ENCODE results near the gene FAR2.
"Not testable (repeated sequence)": the region's sequence is repeated elsewhere in the genome, so short reads cannot be mapped to it uniquely, and the experiment has no call there.

FAR2 gene

GRCh38 chr12:29346769-29347421 is 197.8 kb downstream of the FAR2 start:
- no peak for DNase-seq

GRCh38 chr12:29350080-29350479 is 201.0 kb downstream of the FAR2 start:
- no peak for DNase-seq

- DNase-seq: no peak
These were observed 205.9 kb downstream of the FAR2 start for GRCh38 chr12:29354954-29355353.

- no peak for DNase-seq
These were observed 216.0 kb downstream of the FAR2 start for GRCh38 chr12:29365091-29365490.

- DNase-seq: no peak
These were observed 224.9 kb downstream of the FAR2 start for GRCh38 chr12:29374012-29374411.

GRCh38 chr12:29374913-29375312 is 225.8 kb downstream of the FAR2 start:
- DNase-seq: no peak

GRCh38 chr12:29376118-29376517 is 227.0 kb downstream of the FAR2 start:
- no peak for DNase-seq

- peak; percentile 98 for DNase-seq
These were observed 231.8 kb downstream of the FAR2 start, which contains the start of gene ERGIC2 for GRCh38 chr12:29380536-29381523. TSS of gene ERGIC2 (minus strand) at chr12:29381172. CDS start at chr12:29371633, 9,539 bp downstream.

GRCh38 chr12:29382251-29382650 is 233.2 kb downstream of the FAR2 start:
- no peak for DNase-seq

- DNase-seq: not testable (repeated sequence)
These were observed 236.1 kb downstream of the FAR2 start for GRCh38 chr12:29385194-29385593.

Measured in islet precursor cell (in vitro differentiated cells).